ENCODE results near the gene ZNF335. TPM values are rescaled to one million over a fixed set of nuclear protein-coding genes. Genes with fewer than 3 reads are reported as not detected.

The ZNF335 gene
- total and polyA plus RNA-seq, 2 of the 8 experiments (the other 6 are each of a cell fraction or from before 2014, with no cell fraction given), result 12.4 to 14.6 TPM

DNA sequence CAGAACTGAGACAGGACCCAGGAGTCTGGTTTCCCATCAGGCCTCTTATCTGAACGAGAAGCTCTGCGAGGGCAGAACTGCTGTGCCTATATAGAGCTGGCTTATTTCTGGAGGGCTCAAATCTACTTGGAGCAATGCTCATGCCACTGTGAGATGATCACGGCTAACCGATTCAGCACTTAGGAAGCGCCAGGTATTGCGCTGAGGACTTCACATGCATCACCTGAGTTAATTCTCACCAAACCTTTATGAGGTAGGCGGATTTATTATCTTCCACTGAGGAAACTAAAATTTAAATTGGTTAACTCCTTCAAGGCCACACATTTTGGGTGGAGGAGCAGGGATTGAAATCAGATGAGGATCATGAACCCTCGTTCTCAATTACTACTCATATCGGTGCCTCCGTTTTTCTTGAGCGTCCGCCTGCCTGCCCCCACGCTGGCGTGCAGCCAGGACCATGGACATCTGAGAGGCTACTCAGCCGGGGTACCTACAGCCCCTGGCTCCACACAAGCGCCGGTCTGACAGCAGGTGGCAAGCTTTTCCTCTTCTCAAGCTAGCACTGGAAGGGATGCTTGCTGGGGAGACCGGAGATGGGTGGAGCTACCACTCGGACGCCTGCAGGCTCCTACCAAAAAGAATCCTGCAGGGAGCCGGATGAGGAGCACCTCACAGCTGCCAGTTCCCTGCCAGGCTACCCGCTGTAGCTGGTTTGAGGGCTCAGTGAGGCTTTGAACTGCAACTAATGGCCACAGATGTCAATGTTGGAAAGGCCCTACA lies 38.5 kb downstream of the ZNF335 start (continued):
- TF ChIP-seq BACH1 (IDR thresholded peaks at IDR 0.05; ENCODE audit: low read length), result no peak
- peak; percentile 29 to 83; a peak in 1 of 4 replicates for TF ChIP-seq HDAC2 (IDR thresholded peaks at IDR 0.05; ENCODE audit: borderline replicate concordance in 1 of 2, low read depth in 2 of 2, low read length in 2 of 2)
- TF ChIP-seq, protein P1, sequence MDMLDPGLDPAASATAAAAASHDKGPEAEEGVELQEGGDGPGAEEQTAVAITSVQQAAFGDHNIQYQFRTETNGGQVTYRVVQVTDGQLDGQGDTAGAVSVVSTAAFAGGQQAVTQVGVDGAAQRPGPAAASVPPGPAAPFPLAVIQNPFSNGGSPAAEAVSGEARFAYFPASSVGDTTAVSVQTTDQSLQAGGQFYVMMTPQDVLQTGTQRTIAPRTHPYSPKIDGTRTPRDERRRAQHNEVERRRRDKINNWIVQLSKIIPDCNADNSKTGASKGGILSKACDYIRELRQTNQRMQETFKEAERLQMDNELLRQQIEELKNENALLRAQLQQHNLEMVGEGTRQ (IDR thresholded peaks at IDR 0.05; ENCODE audit: low read length), result 0 out of 2 replicates have a peak, but pooled peaks have one; percentile 4
- no peak for TF ChIP-seq CREB1 (IDR thresholded peaks at IDR 0.05)
- TF ChIP-seq MAX (IDR thresholded peaks at IDR 0.05), result peak; percentile 33; the same call in 1 of the 2 replicates
- no peak; a peak in 1 of 4 replicates for TF ChIP-seq SIN3A (conservative IDR thresholded peaks at IDR 0.05 in 1 of 2, IDR thresholded peaks at IDR 0.05 in 1 of 2; ENCODE audit: low read depth in 1 of 2, low read length in 2 of 2)
- TF ChIP-seq GTF2F1 (IDR thresholded peaks at IDR 0.05; ENCODE audit: borderline replicate concordance, low read depth, low read length), result no peak
- peak; percentile 35 to 52 for TF ChIP-seq POLR2A (IDR thresholded peaks at IDR 0.05; ENCODE audit: control extremely low read depth in 1 of 2, low read depth in 2 of 2, low read length in 2 of 2)
- TF ChIP-seq TAF1 (IDR thresholded peaks at IDR 0.05; ENCODE audit: low read depth, low read length), result peak; percentile 71
- TF ChIP-seq TAF7 (optimal IDR thresholded peaks at IDR 0.05; ENCODE audit: borderline replicate concordance, low read depth, low read length), result peak; percentile 27
- peak; percentile 23; the same call in 1 of the 2 replicates for TF ChIP-seq SP1 (IDR thresholded peaks at IDR 0.05; ENCODE audit: low read depth, low read length)

Measured in H1 (cell line).